ENCODE measurements around the gene SUCLG2.

- no peak for TF ChIP-seq CTCF (IDR thresholded peaks at IDR 0.05)
- no peak for TF ChIP-seq POLR2A (IDR thresholded peaks at IDR 0.05)
Observed at GRCh38 chr3:67468511-67468910, 185.9 kb downstream of the SUCLG2 start.
